ES-I3 (cell line): ENCODE data around the gene COPB2.
"Not testable (repeated sequence)": the region's sequence is repeated elsewhere in the genome, so short reads cannot be mapped to it uniquely, and the experiment has no call there.

Experiments
- H3K36me3 ChIP-seq: 2 replicates; pipeline ENCODE4 v1.6.1; 2013; ENCODE audit warnings: mild to moderate bottlenecking, low read length, control low read depth, moderate library complexity; ENCODE audit not compliant: insufficient read depth
- H3K4me1 ChIP-seq: 2 replicates; pipeline ENCODE4 v1.6.1; 2013; ENCODE audit warnings: mild to moderate bottlenecking, control low read depth, low read length; ENCODE audit not compliant: insufficient read depth
- H3K9ac ChIP-seq: 2 replicates; pipeline ENCODE4 v1.6.1; 2013; ENCODE audit warnings: low read depth, mild to moderate bottlenecking, low read length, moderate library complexity
- H3K9me3 ChIP-seq: 2 replicates; pipeline ENCODE4 v1.6.1; 2013; ENCODE audit warnings: mild to moderate bottlenecking, low read length, moderate library complexity; ENCODE audit not compliant: control insufficient read depth, insufficient read depth

The COPB2 gene

GRCh38 chr3:139389552-139390368 is at the start of gene COPB2:
COPB2 (minus strand) TSS chr3:139389647; CDS start chr3:139389550, 97 bp downstream.
- no peaks in the 10 kb centered on the region for H3K36me3 ChIP-seq
- no peaks in the 10 kb centered on the region for H3K9me3 ChIP-seq
- no peaks in the 10 kb centered on the region; the same call in 1 of the 2 replicates for H3K4me1 ChIP-seq
- H3K9ac ChIP-seq = peak within 1 kb of the TSS; percentile 97

DNA sequence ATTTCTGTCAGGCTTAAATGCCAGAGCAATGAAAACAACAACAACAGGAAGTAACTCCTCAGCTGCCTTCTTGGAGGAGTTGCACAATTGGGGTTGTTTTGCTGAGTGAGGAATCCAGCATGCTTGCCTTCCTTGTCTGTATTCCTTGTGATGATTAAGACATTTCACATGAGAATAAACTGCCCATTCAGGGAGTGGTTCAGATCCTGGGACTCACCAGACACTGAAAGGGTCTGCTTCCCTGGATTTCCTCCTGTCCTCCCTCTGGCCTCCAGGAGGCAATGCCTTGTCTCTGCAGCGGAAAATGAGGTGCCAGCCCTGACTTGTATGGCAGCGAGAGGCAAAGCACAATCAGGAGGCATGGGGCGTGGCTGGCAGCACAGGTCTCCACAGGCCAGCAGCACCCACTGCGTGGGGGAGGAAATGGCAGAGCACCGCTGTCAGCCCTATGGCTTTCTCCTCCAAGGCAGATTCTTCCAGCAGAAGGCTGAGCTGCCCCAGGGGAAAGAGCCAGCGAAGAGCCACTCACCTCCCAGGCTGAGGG is 45.4 kb upstream of the COPB2 start:
- no peak overlapping the region for H3K9ac ChIP-seq
- no peaks in the 10 kb centered on the region for H3K9me3 ChIP-seq
- H3K36me3 ChIP-seq = no peaks in the 10 kb centered on the region
- H3K4me1 ChIP-seq = peaks cover 4% of the 10 kb centered on the region; the same call in 1 of the 2 replicates

DNA sequence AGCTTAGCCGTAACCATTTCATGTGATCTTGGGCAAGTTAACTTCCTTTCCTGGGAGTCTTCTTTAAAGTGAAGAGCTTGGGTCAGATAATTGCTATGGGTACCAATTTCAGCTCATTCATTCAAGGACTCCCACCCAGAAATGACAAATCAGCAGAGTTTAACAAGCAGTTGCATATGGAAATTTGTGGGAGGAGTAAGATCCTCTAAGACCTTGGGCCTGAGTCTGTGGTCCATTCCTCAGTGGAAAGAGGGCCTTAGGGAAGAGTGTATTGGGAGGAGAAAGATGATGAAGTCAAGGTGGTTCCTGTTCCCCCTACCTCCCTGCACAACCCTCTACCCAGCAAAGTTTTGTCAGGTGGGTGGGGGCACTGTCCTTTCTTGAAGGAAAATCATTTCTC is 44.8 kb upstream of the COPB2 start:
- H3K9ac ChIP-seq = no peak overlapping the region
- no peaks in the 10 kb centered on the region for H3K9me3 ChIP-seq
- peaks cover 4% of the 10 kb centered on the region; the same call in 1 of the 2 replicates for H3K4me1 ChIP-seq
- no peaks in the 10 kb centered on the region for H3K36me3 ChIP-seq

DNA sequence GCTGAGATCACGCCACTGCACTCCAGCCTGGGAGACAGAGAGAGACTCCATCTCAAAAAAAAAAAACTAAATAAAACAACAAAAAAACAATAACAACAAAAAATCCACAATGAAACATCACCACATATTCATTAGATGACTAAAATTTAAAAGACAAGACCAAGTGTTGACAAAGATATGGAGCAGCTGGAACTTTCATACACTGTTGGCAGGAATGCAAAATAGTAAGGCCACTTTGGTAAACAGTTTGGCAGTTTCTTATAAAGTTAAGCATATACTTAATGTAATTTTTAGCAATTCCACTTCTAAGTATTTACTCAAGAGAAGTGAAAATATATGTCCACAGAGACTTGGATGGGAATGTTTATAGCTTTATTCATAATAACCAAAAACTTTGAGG is 43.6 kb upstream of the COPB2 start:
- Histone ChIP-seq H3K36me3 (no peaks in the 10 kb centered on the region), H3K4me1 (peaks cover 4% of the 10 kb centered on the region; the same call in 1 of the 2 replicates), H3K9ac (no peak overlapping the region), H3K9me3 (no peaks in the 10 kb centered on the region)

GRCh38 chr3:139430493-139430892 is 41.0 kb upstream of the COPB2 start:
- H3K36me3 ChIP-seq = no peaks in the 10 kb centered on the region
- peaks cover 4% of the 10 kb centered on the region; the same call in 1 of the 2 replicates for H3K4me1 ChIP-seq
- H3K9me3 ChIP-seq = no peaks in the 10 kb centered on the region
- no peak overlapping the region for H3K9ac ChIP-seq

DNA sequence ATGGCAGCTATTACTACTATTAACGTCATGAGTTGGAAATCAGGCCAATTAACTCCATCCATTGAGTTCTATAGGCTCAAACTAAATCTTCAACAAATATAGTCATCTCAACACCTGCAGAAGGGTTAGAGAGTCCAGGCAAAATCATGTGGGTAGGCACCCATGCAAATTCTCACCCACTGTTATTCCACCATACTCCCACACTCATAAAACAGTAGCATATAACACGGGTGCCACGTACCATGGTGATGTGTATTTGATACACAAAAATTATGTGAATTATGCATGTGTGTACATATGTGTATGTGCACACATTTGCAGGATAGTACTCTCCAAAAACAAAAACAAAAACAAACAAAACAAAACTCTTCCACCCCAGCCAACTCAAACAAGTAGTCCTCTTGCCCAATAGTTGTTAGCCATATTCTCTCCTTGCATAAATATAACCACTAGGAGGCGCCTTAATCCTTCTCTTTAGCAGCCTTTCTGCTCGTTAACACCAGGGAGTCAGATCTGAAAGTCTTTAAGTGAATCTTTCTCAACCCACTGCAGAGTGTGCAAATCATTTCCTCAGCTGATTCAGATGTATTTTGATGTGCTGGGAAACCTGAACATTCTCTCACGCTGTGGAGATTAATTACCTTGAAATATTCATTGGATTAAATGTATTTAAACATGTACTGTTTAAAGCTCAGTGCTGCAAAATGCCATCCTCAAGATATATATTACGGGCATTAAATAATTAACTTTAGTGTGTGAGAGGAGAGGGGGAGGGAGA is 38.0 kb upstream of the COPB2 start:
- Histone ChIP-seq H3K9ac (no peak overlapping the region), H3K9me3 (no peaks in the 10 kb centered on the region), H3K4me1 (no peaks in the 10 kb centered on the region), H3K36me3 (0 out of 2 replicates have a peak, but pooled peaks cover 3% of the 10 kb centered on the region)

DNA sequence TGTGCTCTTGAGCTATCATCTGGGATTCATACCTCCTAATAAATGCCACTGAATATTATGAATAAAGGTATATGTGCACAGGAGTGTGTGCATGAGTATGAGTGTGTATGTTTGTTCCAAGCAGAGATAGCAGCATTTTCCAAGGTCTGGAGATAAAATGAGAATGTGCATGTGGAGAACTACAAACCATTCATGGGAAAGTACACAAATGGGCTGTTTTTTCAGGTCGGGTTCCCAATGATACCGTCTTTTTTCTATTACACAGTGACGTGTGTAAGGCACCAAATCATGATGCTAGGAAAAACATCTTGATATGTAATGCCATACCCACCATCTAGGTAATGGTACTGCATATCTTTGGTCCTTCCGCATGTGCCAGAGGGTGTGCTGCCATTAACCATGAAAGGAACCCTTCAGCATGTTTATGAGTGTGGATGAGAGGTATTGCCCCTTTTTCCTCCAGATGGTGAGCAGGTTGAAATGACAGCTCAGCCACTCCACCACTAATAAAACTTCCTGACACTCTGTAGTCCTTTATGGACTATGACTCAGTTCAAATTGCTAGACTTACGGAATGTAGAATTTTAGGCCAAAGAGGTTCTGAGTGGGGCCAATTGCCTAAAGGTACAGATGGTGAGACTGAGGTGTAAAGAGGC is 36.4 kb upstream of the COPB2 start:
- H3K9me3 ChIP-seq = no peaks in the 10 kb centered on the region
- H3K4me1 ChIP-seq = no peaks in the 10 kb centered on the region
- H3K36me3 ChIP-seq = 0 out of 2 replicates have a peak, but pooled peaks cover 3% of the 10 kb centered on the region
- no peak overlapping the region for H3K9ac ChIP-seq

GRCh38 chr3:139423232-139423631 is 33.8 kb upstream of the COPB2 start:
- Histone ChIP-seq H3K9me3 (no peaks in the 10 kb centered on the region), H3K4me1 (no peaks in the 10 kb centered on the region), H3K36me3 (0 out of 2 replicates have a peak, but pooled peaks cover 3% of the 10 kb centered on the region), H3K9ac (no peak overlapping the region)

DNA sequence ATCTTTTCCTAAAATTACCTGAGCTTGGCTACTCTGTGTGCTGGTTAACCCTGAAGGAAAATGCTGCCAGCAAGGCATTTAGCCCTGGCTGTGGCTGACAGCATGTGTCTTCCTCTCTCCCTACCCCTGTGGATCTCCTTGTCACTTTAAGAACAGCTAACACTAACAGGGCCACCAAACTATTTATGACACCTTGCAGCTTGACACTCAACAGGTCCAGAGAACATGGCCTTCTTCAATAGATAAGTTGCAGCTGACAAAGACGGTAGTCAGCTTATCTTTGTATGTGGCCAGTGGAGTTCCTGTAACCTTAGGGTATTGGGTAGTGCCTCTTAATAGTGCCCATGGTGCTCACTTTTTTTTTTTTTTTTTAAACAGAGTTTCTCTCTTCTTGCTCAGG is 32.0 kb upstream of the COPB2 start:
- H3K9me3 ChIP-seq = no peaks in the 10 kb centered on the region
- H3K4me1 ChIP-seq = no peaks in the 10 kb centered on the region
- H3K36me3 ChIP-seq = 0 out of 2 replicates have a peak, but pooled peaks cover 3% of the 10 kb centered on the region
- H3K9ac ChIP-seq = no peak overlapping the region

DNA sequence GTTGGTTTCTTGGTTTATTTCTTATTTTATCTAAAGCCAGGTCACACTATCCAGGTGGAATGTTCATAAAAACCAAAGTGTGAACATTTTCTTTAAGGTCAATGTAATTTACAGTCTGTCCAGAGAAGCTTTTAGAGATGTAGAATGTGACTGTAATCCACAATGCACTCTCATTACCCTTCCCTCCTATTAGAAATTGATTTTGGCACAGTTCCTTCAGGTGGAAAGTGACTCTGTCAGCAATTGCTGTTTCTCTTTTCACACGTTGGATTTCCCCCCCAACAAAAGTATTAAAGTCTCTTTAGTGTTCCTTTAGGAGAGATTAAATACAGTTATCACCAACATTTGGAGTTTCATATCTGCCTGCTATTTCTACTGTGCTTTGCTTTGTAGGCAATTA is 31.6 kb upstream of the COPB2 start:
- no peak overlapping the region for H3K9ac ChIP-seq
- H3K36me3 ChIP-seq = 0 out of 2 replicates have a peak, but pooled peaks cover 3% of the 10 kb centered on the region
- no peaks in the 10 kb centered on the region for H3K4me1 ChIP-seq
- no peaks in the 10 kb centered on the region for H3K9me3 ChIP-seq

- Histone ChIP-seq H3K9ac (no peak overlapping the region), H3K36me3 (no peaks in the 10 kb centered on the region), H3K9me3 (no peaks in the 10 kb centered on the region), H3K4me1 (no peaks in the 10 kb centered on the region)
These were observed 28.7 kb upstream of the COPB2 start for GRCh38 chr3:139418144-139418543.

GRCh38 chr3:139416275-139416674 is 26.8 kb upstream of the COPB2 start:
- H3K9me3 ChIP-seq = no peaks in the 10 kb centered on the region
- no peaks in the 10 kb centered on the region for H3K4me1 ChIP-seq
- H3K36me3 ChIP-seq = no peaks in the 10 kb centered on the region
- no peak overlapping the region for H3K9ac ChIP-seq

DNA sequence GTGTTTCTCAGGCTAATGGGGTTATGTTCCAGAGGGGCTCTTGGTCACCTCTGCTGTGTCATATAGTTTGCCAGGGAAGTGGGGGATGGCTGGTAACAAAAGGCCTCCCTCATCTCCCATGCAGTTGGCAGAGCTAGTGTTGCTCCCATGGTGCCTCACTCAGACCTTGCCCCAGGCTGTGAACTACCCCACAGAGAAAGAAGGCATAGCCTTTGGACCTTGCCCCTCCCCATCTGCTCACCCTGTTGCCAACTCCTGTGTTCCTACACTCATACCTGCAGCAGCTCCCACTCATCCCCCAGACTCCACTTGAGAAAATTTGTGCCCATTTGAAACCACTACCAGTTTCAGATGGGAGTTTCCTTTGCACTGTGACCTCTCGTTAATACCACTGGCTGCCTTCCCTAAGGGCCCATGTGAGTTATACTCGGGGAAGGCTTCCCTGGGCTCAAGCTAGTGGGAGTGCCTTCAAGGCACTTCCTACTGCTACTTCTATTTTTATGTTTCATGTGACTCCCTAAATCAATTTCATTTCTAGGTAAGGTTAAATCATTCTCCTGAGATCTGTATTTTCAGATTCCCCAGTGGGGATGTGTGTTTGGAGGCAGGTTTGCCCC is 25.3 kb upstream of the COPB2 start:
- no peaks in the 10 kb centered on the region for H3K9me3 ChIP-seq
- H3K36me3 ChIP-seq = no peaks in the 10 kb centered on the region
- H3K4me1 ChIP-seq = no peaks in the 10 kb centered on the region
- H3K9ac ChIP-seq = no peak overlapping the region

DNA sequence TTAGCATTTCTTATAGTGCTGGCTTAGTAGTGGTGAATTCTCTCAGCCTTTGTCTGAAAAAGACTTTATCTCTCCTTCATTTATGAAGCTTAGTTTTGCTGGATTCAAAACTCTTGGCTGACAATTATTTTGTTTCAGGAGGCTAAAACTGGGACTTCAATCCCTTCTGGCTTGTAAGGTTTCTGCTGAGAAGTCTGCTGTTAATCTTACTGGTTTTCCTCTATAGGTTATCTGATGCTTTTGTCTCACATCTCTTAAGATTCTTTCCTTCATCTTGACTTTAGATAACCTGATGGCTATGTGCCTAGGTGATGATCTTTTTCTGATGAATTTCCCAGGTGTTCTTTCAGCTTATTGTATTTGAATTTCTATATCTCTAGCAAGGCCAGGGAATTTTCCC is 23.4 kb upstream of the COPB2 start:
- not testable (repeated sequence) for H3K9ac ChIP-seq, H3K4me1 ChIP-seq, H3K36me3 ChIP-seq, H3K9me3 ChIP-seq
